Measurements from ENCODE around the gene CYSRT1. TPM values are rescaled to one million over a fixed set of nuclear protein-coding genes. Genes with fewer than 3 reads are reported as not detected.

The CYSRT1 gene
- total RNA-seq, 1 donor from 2014 or later, result 1.3 TPM

- H3K27ac Mint-ChIP-seq (ENCODE audit: unreplicated experiment), result no peak overlapping the region
- no peak overlapping the region for H2AFZ ChIP-seq (ENCODE audit: low read depth, low read length)
- no peaks in the 10 kb centered on the region for H3K9me3 Mint-ChIP-seq (ENCODE audit: unreplicated experiment)
- no peaks in the 10 kb centered on the region for H3K27me3 ChIP-seq (ENCODE audit: insufficient read depth, low read length)
- no peak for DNase-seq (ENCODE audit: low read depth)
- no peak overlapping the region for H3K4me3 ChIP-seq (ENCODE audit: insufficient read depth, low read depth, low read length)
- TF ChIP-seq EZH2 (IDR thresholded peaks at IDR 0.05; ENCODE audit: insufficient read depth, low read length) (no peak), CTCF (IDR thresholded peaks at IDR 0.05; ENCODE audit: insufficient read depth, low read depth, low read length) (no peak)
- no peak overlapping the region for H3K4me2 ChIP-seq (ENCODE audit: low read length)
- peaks cover 4% of the 10 kb centered on the region for H3K4me1 ChIP-seq (ENCODE audit: insufficient read depth, low read length)
- H3K27me3 Mint-ChIP-seq (ENCODE audit: low read depth, unreplicated experiment), result no peaks in the 10 kb centered on the region
- no peak overlapping the region for H3K9ac ChIP-seq (ENCODE audit: low read length)
- no peak overlapping the region for H3K27ac ChIP-seq (ENCODE audit: low read depth, low read length)
- H3K79me2 ChIP-seq (ENCODE audit: insufficient read depth, low read length), result peaks cover 23% of the 10 kb centered on the region
- H3K4me3 Mint-ChIP-seq (ENCODE audit: unreplicated experiment), result no peak overlapping the region
- no peaks in the 10 kb centered on the region for H3K9me3 ChIP-seq (ENCODE audit: insufficient read depth, low read depth, low read length)
- peaks cover 23% of the 10 kb centered on the region for H4K20me1 ChIP-seq (ENCODE audit: insufficient read depth, low read length)
- peaks cover 6% of the 10 kb centered on the region for H3K4me1 Mint-ChIP-seq (ENCODE audit: low read depth, unreplicated experiment)
- no peak for FAIRE-seq
- peaks cover 13% of the 10 kb centered on the region for H3K36me3 Mint-ChIP-seq (ENCODE audit: low read depth, unreplicated experiment)
- H3K36me3 ChIP-seq (ENCODE audit: insufficient read depth, low read length), result peaks cover 11% of the 10 kb centered on the region
Measured at GRCh38 chr9:137264067-137264466, 39.1 kb downstream of the CYSRT1 start.

DNA sequence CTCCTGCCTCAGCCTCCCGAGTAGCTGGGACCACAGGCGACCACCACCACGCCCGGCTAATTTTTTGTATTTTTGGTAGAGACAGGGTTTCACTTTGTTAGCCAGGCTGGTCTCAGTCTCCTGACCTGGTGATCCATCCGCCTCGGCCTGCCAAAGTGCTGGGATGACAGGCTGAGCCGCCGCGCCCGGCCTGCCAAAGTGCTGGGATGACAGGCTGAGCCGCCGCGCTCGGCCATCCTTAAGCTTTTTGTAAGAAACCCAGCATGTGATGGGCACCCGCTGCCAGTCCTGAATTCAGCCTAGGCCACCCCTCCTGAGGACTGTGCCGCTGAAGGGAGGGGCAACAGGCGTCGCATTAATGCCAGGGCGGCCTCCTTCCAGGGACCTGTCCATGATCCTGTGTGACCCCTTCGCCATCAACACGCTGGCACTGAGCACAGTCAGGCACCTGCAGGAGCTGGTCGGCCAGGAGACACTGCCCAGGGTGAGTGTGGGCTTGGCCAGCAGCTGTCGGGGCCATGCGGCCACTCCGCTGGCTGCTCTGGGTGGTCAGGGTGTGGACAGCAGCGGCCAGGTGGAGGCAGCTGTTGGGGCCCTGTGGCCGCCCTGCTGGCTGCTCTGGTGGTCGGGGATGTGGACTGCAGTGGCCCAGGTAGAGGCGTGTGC lies 40.7 kb downstream of the CYSRT1 start:
- no peak overlapping the region for H3K27ac Mint-ChIP-seq (ENCODE audit: unreplicated experiment)
- H3K4me1 Mint-ChIP-seq (ENCODE audit: low read depth, unreplicated experiment), result peaks cover 6% of the 10 kb centered on the region
- no peak overlapping the region for H2AFZ ChIP-seq (ENCODE audit: low read depth, low read length)
- peaks cover 15% of the 10 kb centered on the region for H3K36me3 ChIP-seq (ENCODE audit: insufficient read depth, low read length)
- no peak overlapping the region for H3K27ac ChIP-seq (ENCODE audit: low read depth, low read length)
- H3K4me2 ChIP-seq (ENCODE audit: low read length), result no peak overlapping the region
- peaks cover 25% of the 10 kb centered on the region for H4K20me1 ChIP-seq (ENCODE audit: insufficient read depth, low read length)
- H3K9ac ChIP-seq (ENCODE audit: low read length), result no peak overlapping the region
- no peak overlapping the region for H3K4me3 Mint-ChIP-seq (ENCODE audit: unreplicated experiment)
- H3K27me3 Mint-ChIP-seq (ENCODE audit: low read depth, unreplicated experiment), result no peaks in the 10 kb centered on the region
- no peaks in the 10 kb centered on the region for H3K27me3 ChIP-seq (ENCODE audit: insufficient read depth, low read length)
- no peaks in the 10 kb centered on the region for H3K9me3 ChIP-seq (ENCODE audit: insufficient read depth, low read depth, low read length)
- FAIRE-seq (no peak), DNase-seq (ENCODE audit: low read depth) (no peak)
- peaks cover 4% of the 10 kb centered on the region for H3K4me1 ChIP-seq (ENCODE audit: insufficient read depth, low read length)
- H3K9me3 Mint-ChIP-seq (ENCODE audit: unreplicated experiment), result no peaks in the 10 kb centered on the region
- peaks cover 23% of the 10 kb centered on the region for H3K79me2 ChIP-seq (ENCODE audit: insufficient read depth, low read length)
- no peak for TF ChIP-seq EZH2 (IDR thresholded peaks at IDR 0.05; ENCODE audit: insufficient read depth, low read length)
- TF ChIP-seq CTCF (IDR thresholded peaks at IDR 0.05; ENCODE audit: insufficient read depth, low read depth, low read length), result no peak
- H3K36me3 Mint-ChIP-seq (ENCODE audit: low read depth, unreplicated experiment), result peaks cover 15% of the 10 kb centered on the region
- no peak overlapping the region for H3K4me3 ChIP-seq (ENCODE audit: insufficient read depth, low read depth, low read length)

DNA sequence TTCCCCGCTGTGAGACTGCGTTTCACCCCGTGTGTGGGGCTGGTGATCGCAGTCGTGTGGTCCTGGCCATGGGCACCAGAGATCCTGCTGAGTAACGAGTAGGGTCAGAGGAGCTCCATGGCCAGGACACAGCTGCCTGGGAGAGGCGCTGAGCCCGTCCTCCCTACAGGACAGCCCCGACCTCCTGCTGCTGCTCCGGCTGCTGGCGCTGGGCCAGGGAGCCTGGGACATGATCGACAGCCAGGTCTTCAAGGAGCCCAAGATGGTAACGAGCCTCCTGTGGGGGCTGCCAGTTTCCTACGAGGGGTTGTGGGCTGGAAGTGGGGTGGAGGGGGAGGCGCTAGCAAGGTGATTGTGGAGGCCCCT lies 41.2 kb downstream of the CYSRT1 start:
- peaks cover 29% of the 10 kb centered on the region for H4K20me1 ChIP-seq (ENCODE audit: insufficient read depth, low read length)
- no peaks in the 10 kb centered on the region for H3K9me3 Mint-ChIP-seq (ENCODE audit: unreplicated experiment)
- H3K36me3 ChIP-seq (ENCODE audit: insufficient read depth, low read length), result peaks cover 15% of the 10 kb centered on the region
- no peak overlapping the region for H2AFZ ChIP-seq (ENCODE audit: low read depth, low read length)
- FAIRE-seq (no peak), DNase-seq (ENCODE audit: low read depth) (no peak)
- no peak overlapping the region for H3K9ac ChIP-seq (ENCODE audit: low read length)
- H3K4me3 Mint-ChIP-seq (ENCODE audit: unreplicated experiment), result no peak overlapping the region
- no peak overlapping the region for H3K27ac Mint-ChIP-seq (ENCODE audit: unreplicated experiment)
- no peaks in the 10 kb centered on the region for H3K27me3 ChIP-seq (ENCODE audit: insufficient read depth, low read length)
- H3K79me2 ChIP-seq (ENCODE audit: insufficient read depth, low read length), result peaks cover 23% of the 10 kb centered on the region
- TF ChIP-seq EZH2 (IDR thresholded peaks at IDR 0.05; ENCODE audit: insufficient read depth, low read length), result no peak
- H3K27me3 Mint-ChIP-seq (ENCODE audit: low read depth, unreplicated experiment), result no peaks in the 10 kb centered on the region
- no peak overlapping the region for H3K27ac ChIP-seq (ENCODE audit: low read depth, low read length)
- H3K9me3 ChIP-seq (ENCODE audit: insufficient read depth, low read depth, low read length), result no peaks in the 10 kb centered on the region
- no peak overlapping the region for H3K4me3 ChIP-seq (ENCODE audit: insufficient read depth, low read depth, low read length)
- H3K4me1 Mint-ChIP-seq (ENCODE audit: low read depth, unreplicated experiment), result peaks cover 6% of the 10 kb centered on the region
- H3K36me3 Mint-ChIP-seq (ENCODE audit: low read depth, unreplicated experiment), result peaks cover 16% of the 10 kb centered on the region
- H3K4me2 ChIP-seq (ENCODE audit: low read length), result no peak overlapping the region
- peaks cover 4% of the 10 kb centered on the region for H3K4me1 ChIP-seq (ENCODE audit: insufficient read depth, low read length)
